Measurements from ENCODE around the gene PPP2R5A. TPM values are rescaled to one million over a fixed set of nuclear protein-coding genes. Genes with fewer than 3 reads are reported as not detected.

PPP2R5A gene
- total RNA-seq, 4 donors from 2014 or later, result 38.9 to 51.8 (median 45.3) TPM

DNA sequence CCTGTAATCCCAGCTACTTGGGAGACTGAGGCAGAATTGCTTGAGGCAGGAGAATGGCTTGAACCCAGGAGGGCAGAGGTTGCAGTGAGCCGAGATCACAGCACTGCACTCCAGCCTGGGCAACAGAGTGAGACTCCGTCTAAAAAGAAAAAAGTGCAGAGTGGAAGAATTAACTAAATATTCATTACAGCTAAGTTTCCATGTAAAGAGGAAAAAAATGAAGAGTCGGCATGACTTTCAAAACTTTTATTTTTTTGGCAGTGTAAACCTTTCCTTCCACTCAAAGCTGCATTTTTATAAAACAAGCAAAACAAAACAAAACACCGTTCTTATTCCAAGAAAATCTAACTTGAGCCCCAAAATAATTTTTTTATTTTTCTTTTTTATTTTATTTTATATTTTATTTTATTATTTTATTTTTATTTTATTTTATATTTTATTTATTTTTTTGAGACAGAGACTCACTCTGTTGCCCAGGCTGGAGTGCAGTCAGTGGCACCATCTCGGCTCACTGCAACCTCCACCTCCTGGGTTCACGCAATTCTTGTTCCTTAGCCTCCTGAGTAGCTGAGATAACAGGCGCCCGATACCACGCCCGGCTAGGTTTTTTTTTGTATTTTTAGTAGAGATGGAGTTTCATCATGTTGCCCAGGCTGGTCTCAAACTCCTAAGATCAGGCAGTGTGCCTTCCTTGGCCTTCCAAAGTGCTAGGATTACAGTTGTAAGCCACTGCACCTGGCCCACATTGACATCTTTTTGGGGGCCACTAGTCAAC, 66.6 kb downstream of the PPP2R5A start:
- DNase-seq, result no peak
- Histone ChIP-seq H3K27me3 (no peaks in the 10 kb centered on the region), H3K36me3 (peaks cover 0 to 58% (median 0%) of the 10 kb centered on the region in 3 donors), H3K4me1 (no peaks in the 10 kb centered on the region), H3K27ac (no peak overlapping the region), H3K4me3 (no peak overlapping the region), H3K9me3 (no peaks in the 10 kb centered on the region)
- TF ChIP-seq POLR2A (IDR thresholded peaks at IDR 0.05) (no peak), CTCF (IDR thresholded peaks at IDR 0.05) (no peak)

DNA sequence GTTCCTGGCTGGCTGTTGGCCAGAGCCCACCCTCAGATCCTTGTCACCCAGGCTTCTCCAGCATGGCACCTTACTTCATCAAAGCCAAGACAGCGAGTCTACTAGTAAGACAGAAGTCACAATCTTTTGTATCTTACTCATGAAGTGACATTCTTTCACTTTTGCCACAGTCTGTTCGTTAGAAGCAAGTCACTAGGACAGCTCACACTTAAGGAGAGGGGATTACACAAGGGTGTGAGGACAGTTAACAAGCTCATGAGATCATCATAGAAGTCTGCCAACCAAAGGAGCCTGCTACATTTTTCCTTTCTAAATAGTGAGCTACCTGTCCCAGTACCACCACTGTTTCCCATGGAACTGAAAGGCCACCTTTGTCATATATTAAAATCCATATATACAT, 68.0 kb downstream of the PPP2R5A start:
- Histone ChIP-seq H3K4me1 (no peaks in the 10 kb centered on the region), H3K4me3 (no peak overlapping the region), H3K27ac (no peak overlapping the region), H3K9me3 (no peaks in the 10 kb centered on the region), H3K27me3 (no peaks in the 10 kb centered on the region), H3K36me3 (peaks cover 0 to 63% (median 0%) of the 10 kb centered on the region in 3 donors)
- TF ChIP-seq POLR2A (IDR thresholded peaks at IDR 0.05) (no peak), CTCF (IDR thresholded peaks at IDR 0.05) (no peak)
- no peak for DNase-seq

- DNase-seq, result no peak
- no peaks in the 10 kb centered on the region for H3K27me3 ChIP-seq
- no peak for TF ChIP-seq POLR2A (IDR thresholded peaks at IDR 0.05)
- no peak for TF ChIP-seq CTCF (IDR thresholded peaks at IDR 0.05)
- H3K27ac ChIP-seq, result no peak overlapping the region
- H3K4me3 ChIP-seq, result no peak overlapping the region
- peaks cover 0 to 66% (median 0%) of the 10 kb centered on the region in 3 donors for H3K36me3 ChIP-seq
- H3K4me1 ChIP-seq, result no peaks in the 10 kb centered on the region
- no peaks in the 10 kb centered on the region for H3K9me3 ChIP-seq
These were observed 69.3 kb downstream of the PPP2R5A start for GRCh38 chr1:212354464-212354863.

GRCh38 chr1:212355230-212355969, 70.2 kb downstream of the PPP2R5A start:
- H3K27me3 ChIP-seq, result no peaks in the 10 kb centered on the region
- no peak overlapping the region for H3K27ac ChIP-seq
- DNase-seq, result no peak
- H3K9me3 ChIP-seq, result no peaks in the 10 kb centered on the region
- peaks cover 0 to 67% (median 0%) of the 10 kb centered on the region in 3 donors for H3K36me3 ChIP-seq
- H3K4me3 ChIP-seq, result no peak overlapping the region
- no peak for TF ChIP-seq CTCF (IDR thresholded peaks at IDR 0.05)
- no peak for TF ChIP-seq POLR2A (IDR thresholded peaks at IDR 0.05)
- H3K4me1 ChIP-seq, result no peaks in the 10 kb centered on the region

GRCh38 chr1:212359794-212360479, 74.7 kb downstream of the PPP2R5A start:
- H3K4me1 ChIP-seq, result no peaks in the 10 kb centered on the region
- DNase-seq, result no peak
- H3K27ac ChIP-seq, result no peak overlapping the region
- H3K27me3 ChIP-seq, result no peaks in the 10 kb centered on the region
- no peaks in the 10 kb centered on the region for H3K9me3 ChIP-seq
- peaks cover 0 to 69% (median 0%) of the 10 kb centered on the region in 3 donors for H3K36me3 ChIP-seq
- no peak overlapping the region for H3K4me3 ChIP-seq
- TF ChIP-seq CTCF (IDR thresholded peaks at IDR 0.05) (no peak), POLR2A (IDR thresholded peaks at IDR 0.05) (no peak)

Data from Peyer's patch (tissue), 4 donors.